HG02840 (cell line): ENCODE data around the gene PTCD3.

Experiments
- ATAC-seq: cut with Tn5 transposase; IDR thresholded peaks from one replicate; pipeline ENCODE4 v1.9.1; 2021; ENCODE audit warnings: mild to moderate bottlenecking, moderate library complexity, moderate number of reproducible peaks; ENCODE audit not compliant: unreplicated experiment, low FRiP score

The PTCD3 gene

DNA sequence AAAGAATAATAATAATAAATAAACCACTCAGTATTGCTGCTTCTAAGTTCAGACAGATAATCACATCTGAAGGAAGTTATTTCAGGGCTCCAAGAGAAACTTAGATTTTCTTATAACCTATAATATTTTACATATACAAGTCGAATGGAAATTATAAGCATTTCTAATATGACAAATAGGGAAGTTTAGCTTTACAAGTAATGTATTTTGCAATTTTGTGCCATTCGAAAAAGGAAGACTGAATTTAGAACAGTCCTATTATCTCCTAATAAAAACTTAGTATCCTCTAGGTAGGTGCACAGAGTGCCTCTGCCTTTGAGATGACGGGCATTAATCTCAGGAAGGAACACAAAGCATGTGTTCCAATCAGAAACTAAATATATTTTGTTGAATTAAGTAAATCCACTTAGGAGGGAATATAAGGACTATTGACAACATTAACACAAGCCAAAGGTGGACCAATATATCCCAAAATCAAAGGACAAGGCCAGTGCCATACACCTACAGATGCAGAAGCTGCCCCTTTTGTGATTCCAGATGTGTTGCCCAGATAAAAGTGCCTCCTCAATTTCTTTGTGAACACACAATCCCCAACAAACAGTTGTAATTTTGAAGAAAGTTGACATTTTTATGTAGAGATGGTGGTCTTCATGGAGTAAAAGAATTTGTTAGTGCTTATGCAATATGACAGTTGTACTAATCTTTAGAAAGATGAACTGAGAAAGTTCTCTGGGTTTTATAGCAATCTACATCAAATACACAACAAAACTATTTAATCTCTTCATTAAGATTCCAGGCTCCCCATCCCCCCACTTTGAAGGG is 36.6 kb downstream of the PTCD3 start:
- no peak for ATAC-seq

DNA sequence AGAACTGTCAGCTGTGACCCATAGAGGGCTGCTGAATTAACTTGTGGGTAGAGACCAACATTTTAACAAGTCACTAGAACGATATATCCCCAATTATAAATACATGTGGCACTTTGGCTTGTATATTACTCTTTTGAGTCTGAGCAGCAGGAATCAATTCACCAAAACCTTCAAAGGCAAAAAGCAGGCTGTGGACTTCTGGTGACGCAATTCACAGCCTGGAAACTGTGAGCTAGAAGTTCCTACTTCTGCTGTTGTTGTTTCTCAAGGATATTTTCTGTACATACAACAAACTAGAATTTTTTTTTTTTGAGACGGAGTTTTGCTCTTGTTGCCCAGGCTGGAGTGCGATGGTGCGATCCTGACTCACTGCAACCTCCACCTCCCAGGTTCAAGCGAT is 37.3 kb downstream of the PTCD3 start:
- ATAC-seq, result no peak

DNA sequence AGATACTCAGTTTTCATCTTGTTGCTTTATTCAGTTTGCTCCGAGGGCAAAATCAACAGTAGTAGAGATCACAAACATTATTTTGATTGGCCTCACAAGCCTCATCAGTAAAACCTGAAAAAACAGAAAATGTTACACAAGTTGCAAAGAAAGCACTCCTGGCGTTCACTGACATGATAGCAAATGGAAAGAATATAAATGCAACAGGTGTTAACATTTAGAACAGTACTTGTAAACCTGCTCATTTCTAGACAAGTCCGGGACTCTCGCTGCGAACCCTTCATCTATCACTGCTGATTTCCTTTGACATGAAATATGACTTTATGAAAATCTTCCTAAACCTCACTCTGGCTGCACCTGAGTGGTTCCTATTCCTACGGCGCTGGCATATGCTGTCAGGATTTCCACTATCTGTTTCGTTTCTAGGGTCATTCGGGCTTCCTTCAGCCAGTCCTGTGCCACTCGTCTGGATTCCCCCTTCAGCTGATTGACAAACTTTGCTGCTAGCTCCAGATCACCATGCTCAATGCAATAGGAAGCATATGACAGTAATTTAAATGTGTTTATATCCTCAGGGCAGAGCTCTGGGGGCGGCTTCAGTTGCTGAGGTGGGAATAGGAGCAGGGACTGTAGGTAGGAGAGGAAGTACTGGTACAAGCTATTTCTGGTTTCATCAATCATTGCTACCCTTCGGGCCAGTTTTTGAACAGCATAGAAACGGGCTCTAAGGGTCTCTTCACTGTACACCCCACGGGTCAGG is 38.1 kb downstream of the PTCD3 start:
- no peak for ATAC-seq

DNA sequence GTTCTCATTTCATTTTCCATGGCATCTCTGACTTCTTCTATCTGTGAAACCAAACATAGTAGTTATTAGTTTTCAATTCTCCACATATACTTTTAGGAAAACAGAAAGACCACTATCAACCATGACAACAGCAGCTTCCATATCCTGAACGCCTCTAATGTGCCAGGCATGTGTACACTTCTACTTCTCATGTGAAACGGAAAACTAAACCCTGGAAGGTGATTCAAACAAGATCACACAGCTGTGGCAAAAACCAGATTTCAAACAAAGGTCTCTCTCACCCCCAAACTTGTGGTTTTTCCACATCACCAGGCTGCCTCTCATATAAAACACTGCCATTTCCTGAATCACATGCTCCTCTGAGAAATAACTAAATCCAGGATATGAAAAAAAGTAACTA is 41.8 kb downstream of the PTCD3 start:
- ATAC-seq, result no peak

DNA sequence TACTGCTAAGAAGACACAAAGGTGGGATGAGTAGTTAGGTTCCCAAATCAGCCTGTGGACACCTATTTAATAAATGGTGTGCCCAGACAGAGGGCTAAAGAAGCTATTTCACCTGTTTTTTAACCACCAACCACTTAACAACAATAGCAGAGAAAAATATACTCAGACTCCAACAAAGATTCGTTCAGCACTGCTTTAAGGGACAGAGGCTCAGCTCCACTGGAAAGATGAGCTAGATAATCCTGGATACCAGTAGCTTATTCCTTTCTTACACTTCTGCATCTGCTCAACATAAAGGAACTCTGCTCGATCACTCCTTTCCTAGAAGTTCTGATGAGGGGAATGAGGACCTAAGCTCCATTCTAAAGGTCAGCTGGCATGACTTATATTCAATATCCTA is 44.5 kb downstream of the PTCD3 start:
- no peak for ATAC-seq

DNA sequence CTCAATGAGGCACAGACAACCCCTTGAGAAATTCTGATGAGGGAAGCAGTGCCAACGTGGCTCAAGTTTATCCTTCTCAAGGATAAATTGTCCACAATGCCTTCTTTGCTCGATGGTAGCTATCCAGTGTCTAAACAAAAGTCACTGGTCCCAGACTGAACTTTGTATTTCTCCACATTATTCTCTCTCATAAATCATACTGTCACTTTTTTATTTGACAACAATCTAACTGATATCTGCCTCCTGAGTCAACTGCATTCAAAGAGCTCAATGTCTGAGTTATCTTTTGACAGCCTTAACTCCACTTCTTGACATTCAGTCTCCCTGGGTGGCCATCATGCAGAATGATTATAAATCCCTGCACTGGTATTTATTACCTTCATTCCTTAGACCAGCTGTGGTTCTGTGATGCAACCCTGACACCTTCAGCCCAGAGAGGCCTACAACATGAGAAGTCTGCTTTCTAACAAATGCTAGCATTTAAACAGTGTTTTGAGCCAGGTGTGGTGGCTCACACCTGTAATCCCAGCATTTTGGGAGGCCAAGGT is 51.0 kb downstream of the PTCD3 start:
- no peak for ATAC-seq

DNA sequence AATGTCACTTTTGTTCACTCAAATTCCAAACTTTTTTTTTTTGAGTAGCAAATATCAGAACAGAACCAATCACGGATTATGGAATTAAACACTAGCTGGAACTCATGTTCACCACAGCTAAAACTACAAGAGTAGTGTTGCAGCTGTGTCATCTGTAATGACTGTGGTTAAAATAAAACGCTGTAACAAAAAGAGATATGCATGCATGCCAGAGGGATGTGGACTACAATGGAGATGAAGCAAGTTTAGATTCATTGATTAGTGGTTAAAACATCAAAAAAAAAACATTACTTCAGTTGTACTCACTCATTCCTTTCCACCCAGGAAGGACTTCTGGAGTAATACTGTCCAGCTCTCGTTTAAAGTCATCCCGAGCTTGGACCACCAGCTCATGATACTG is 52.3 kb downstream of the PTCD3 start:
- ATAC-seq, result no peak

DNA sequence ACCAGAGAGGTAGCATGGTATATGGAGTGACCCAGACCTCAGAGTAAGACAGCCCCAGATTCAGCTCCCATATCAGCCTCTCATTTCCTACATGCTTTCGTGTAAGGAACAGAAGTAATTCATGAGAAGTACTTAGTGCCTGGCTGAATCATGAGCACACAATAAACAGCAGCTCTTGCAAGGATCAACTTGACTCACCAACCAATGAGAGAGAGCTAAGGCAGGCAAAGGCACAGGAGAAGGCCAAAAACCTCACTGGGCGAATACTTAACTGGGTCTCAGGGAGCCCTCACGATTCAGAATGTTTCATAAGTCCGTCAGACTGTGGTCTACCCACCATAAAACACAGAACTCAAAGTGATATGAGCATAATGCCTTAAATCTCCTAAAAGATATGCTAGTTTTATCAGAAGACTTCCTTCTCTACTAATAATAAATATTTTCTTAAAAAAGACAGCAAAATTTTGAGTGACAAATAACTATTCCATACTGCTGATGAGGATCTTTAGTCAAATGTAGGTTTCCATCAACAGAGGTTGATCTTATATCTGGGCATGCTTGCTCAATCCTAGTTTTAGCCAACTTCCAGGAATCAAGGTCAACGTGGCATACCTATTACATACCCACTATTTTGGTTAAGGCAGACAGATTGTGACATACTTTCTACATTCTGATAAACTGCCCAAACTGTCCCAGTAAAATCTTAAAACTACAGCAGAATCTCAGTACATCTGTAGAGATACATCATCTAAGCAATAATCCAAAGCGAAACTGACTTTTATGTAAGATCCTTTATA is 54.3 kb downstream of the PTCD3 start:
- no peak for ATAC-seq

- no peak for ATAC-seq
Observed at GRCh38 chr2:86170449-86170848, 64.4 kb downstream of the PTCD3 start.

DNA sequence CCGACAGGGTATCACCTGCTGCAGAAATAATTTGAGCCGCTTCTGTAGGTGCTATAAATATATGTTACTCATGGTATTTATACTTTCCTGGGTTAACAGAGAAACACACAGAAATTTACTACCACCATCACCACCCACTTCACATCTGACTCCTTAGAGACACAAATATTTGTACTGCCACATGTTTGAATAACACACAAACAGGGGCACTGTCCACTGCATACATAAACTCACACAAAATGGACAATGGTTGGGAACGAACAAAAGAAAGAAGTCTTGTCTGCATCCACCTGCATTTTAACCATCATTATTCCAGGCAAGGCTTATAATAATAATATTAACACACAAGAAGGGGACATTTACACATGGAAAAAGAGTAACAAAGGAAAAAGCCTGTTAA is 65.3 kb downstream of the PTCD3 start:
- ATAC-seq, result no peak

DNA sequence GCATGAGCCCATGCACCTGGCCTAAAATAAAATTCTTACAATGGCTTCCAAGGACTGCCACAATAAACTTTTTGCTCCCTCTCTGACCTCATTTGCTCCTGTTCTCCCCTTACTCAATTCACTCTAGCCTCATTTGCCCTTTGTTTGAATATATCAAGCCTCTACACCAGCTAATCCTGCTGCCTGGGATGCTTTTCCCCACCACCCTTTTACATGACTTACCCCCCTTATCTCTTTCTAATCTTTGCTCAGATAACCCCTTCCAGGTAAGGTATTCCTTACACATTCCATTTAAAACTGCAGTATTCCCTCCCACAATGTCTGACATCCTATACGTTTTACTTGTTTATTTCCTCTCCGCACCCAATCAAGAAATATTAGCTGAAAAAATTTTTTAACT is 66.6 kb downstream of the PTCD3 start:
- no peak for ATAC-seq

DNA sequence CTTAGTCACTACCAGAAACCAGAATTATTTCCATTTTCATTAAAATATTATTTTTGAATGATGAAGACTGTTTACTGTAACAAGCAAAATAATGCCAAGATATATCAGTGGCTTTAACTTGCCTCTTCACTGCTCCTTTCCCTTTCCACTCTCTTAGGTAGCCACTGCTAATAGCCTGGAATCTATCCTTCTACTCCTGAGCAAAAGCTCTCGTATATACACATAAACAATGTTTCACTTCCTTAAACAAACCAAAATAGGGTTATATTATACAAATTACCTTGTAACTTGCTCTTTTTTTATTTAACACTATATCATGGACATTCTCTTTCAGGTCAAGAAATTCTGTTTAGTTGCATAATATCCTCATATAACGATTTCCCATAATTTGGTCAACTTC is 68.4 kb downstream of the PTCD3 start:
- ATAC-seq, result no peak

DNA sequence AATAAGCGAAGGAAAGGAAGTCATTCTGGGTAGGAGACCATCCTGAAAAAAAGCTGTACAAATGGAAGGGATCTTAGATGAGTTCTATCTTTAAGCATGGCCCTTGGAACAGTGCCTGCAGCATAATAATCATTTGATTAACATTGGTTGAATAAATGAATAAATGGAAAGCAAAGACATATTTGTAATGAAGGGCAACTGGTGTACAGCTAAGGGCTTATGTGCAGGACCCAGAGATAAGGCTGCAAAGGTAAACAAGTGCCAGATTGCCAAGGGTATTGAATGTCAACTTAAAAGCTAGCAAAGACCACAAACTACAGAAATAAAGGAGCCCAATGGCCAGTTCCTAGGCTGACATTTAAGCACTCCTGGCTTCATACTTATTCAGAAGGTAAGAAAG is 69.8 kb downstream of the PTCD3 start:
- ATAC-seq, result no peak

GRCh38 chr2:86176597-86176996 is 70.6 kb downstream of the PTCD3 start:
- ATAC-seq, result no peak

- ATAC-seq, result no peak
Observed at GRCh38 chr2:86185517-86186212, 79.6 kb downstream of the PTCD3 start.

- ATAC-seq, result no peak
Observed at GRCh38 chr2:86186431-86186830, 80.4 kb downstream of the PTCD3 start.

DNA sequence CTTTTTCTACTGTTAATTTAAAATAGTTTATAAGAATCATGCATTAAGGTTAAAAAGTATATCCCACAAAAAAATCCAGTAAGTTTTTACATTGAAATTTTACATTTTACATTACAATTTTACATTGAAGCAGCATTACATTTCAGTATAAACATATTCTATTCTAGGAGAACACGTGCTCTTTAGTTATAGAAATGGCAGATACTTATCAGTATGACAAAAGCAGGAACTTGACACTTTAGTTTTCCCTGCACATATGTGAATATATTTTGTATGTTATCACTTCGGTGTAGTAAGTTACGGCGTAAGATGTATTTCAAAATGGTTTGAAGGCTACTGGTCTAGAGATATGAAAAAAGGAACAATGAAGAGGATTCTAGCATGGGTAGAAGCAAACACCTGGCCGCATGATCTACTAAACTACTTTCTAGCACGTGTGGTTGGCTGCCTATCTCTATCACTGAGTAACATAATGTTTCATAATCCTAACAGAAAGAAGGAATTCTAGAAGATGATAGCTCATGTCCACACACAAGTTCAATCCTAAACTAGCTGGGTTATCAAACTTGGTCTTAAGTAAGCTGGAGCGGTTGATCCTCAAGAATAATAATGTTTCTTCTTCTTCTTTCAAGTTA is 83.9 kb downstream of the PTCD3 start:
- ATAC-seq, result no peak
